NAMALWA (cell line): ENCODE results near the gene AXIN2.
"Not testable (repeated sequence)": the region's sequence is repeated elsewhere in the genome, so short reads cannot be mapped to it uniquely, and the experiment has no call there.

Source experiments
- DNase-seq: peaks from one replicate; pipeline ENCODE4 v3.0.0-alpha.2; 2015; ENCODE audit warnings: low spot score

The AXIN2 gene

DNA sequence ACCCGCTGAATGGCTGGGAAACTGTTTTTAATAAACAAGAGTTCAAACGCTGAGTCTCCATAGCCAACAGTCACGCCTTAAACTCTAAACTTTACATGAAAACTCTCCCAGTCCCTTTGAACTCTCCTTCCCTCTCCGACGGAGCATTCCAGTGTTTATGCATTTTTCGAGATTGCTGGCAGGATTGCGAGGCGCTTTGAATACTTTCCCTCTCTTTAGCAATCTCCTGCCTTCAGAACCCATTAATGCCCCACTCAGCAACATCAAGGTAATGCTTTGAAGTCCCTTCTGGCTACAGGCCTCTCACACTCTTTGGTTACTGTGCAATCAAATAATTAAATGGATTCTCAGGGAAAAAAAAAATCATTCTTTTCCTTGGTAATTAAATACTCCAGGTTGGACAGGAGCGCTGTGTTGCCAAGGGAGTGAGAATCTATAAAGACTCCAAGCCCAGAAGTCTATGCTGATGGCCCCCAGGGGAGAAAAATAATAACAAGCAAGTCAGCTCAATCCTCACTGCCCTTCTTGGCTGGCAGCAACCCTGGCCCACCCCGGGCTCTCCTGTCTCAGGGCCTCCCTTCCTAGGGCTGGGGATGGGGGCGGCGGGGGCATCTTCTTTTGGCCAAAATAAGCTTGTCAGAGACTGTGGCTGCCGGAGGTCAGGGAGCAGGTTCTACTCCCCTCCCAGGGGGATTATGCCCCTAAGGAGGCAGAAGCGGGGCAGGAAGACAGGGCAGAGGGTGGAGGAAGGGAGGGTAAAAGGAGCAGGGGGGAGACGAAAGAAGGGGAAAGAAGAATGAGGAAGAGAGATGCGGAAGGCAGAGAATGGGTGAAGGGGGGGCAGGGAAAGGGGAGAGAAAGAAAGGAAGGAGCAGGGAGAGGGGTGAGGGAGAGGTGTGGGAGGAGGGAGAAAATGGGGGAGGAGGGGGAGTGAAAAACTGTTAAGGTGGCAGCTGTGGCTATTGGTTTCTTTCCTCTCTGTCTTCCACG lies 45.2 kb downstream of the AXIN2 start:
- no peak for DNase-seq

DNA sequence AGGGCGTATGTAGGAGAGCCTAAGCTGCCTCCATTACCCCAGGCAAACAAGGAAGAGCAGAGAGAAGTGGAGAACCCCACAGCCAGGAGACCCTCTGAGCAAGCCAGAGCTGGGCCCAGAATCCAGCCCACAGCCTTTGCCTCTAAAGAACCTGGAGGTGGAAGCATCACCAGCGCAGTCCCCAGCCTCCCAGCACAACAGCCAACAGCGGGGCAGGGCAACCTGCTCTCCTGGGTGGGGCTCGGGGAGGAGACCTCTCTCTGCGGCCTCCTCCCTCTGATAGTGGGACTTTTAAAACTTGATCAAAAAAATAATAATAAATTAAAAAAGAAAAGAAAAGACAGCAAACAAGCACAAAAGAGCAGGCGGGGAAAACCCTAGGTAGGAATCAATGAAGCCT lies 45.9 kb downstream of the AXIN2 start:
- DNase-seq = no peak

DNA sequence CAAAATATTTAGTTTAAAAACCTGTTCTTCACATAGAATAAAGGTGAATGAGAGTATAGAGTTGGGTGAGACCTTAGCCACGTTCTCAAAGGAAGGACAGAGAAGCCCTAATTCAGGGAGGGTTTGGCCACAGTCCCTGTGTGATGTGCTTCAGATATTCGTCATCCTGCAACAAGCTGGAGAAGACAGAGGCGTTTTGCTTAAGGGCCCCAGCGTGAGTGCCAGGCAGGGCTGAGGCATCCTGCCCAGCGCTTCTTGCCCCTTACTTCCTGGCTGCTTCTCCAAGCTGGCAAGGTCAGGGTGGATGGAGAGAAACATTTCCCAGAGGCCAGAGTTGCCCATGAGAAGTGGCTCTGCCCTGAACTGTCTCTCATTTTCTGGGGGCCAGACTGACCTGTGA lies 46.9 kb downstream of the AXIN2 start:
- no peak for DNase-seq

DNA sequence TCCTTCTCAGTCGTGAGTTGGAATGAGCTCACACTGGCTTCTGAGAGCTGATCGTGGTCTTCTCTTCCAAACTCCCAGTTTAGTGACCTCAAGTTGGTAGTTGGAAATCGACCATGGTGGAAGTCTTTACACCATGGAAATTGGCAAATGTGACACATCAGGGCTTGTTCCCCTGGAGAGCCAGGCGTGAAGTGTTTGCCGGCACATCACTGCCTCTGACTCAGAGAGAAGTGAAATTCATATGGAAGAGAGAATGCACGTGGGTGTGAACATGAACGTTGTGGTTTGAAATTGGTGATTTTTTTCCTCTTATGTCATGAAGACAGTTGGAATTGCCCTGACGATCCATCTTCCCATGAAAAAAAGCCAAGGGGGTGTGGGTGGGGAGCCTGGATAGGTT lies 47.4 kb downstream of the AXIN2 start:
- DNase-seq = no peak

DNA sequence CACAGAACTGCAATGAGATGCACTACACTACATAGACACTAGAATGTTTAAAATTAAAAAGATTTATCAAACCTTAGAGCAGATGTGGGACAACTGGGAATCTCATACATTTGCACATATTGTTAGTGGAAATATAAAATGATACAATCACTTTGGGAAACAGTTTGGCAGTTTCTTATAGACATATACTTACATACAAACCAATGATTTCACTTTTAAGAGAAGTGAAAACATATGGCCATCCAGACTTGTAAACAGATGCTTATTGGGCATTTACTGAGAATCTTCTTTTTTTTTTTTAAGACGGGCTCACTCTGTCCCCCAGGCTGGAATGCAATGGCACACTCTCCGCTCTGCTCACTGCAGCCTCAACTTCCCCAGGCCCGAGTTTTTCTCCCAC lies 50.1 kb downstream of the AXIN2 start:
- DNase-seq = no peak

DNA sequence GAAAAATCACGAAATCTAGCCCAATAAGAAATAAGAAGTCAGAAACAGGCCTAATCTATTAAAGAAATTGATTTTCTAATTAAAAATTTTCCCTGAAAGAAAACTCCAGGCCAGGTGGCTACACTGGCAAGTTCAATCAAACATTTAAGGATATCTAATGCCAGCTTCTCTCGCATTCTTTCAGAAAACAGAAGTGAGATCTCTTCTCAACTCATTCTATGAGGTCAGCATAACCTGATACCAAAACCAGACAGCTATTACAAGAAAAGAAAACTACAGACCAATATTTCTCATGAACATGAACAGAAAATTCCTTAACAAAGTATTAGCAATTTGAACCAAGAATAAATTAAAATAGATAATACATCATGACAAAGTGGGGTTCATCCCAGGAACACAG lies 52.4 kb downstream of the AXIN2 start:
- no peak for DNase-seq

DNA sequence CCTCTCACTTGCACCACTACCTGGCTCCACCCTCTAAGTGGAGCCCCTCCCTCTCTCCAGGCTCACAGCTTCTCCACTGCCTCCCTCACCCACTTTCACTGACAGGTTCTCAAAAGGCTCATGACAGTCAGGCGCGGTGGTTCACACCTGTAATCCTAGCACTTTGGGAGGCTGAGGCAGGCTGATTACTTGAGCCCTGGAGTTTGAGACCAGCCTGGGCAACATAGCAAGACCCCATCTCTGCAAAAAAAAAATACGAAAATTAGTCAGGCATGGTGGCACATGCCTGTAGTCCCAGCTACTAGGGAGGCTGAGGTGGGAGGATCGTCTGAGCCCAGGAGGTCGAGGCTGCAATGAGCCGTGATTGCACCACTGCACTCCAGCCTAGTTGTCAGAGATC lies 56.8 kb downstream of the AXIN2 start:
- DNase-seq = not testable (repeated sequence)

DNA sequence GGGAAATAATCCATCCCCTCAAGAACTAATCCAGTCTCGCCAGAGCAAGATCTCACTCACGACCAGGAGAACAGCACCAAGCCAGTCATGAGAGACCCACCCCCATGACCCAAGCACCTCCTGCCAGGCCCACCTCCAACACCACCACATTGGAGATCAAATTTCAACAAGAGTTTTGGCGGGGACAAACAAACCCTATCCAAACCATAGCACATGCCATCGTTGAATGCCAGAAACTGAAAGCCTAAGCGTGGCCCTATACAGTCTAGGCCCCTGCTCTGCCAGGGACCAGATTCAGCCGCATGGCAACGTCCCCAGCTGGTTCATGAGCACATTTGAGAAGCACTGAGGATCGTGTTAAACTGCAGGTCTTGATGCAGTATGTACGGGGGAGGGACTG lies 57.3 kb downstream of the AXIN2 start:
- DNase-seq = no peak

DNA sequence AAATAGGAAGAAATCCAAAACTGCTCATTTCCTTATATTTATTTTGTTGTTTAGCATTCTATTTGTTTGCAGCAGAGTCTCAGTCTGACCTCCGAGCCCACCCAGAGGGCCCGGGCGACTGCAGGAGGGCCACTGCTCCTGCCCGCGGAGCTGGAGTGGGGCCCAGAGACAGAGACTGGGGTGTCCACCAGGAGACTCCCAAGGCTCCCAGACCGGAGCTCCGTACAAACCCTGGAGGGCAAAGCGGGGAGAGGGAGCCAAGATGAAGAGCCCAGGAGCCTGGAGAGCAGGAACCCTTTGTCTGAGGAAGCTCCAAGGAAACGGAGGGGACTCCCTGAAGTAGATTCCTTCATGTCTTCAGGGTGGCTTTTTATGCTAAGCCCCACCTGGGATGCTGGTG lies 57.9 kb downstream of the AXIN2 start:
- no peak for DNase-seq

DNA sequence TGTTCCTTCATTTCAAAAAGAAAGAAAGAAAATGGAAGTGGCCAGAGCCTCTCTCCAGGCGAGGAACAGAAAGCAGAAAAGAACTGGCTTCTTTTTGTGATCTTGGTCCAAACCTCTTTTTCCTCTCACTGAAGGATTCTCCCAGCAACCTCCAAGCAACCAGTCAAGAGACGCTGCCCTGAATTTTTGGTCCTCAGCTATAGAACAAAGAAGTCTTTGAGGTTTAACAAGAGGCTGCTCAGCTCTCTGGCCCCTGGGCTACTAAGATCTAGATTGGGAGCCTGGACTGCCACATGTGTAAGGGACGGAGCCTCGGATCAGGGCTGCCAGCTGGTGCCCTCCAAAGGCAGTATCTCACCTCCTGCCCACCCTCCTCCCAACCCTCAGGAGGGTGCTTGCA lies 62.6 kb downstream of the AXIN2 start:
- DNase-seq = no peak

DNA sequence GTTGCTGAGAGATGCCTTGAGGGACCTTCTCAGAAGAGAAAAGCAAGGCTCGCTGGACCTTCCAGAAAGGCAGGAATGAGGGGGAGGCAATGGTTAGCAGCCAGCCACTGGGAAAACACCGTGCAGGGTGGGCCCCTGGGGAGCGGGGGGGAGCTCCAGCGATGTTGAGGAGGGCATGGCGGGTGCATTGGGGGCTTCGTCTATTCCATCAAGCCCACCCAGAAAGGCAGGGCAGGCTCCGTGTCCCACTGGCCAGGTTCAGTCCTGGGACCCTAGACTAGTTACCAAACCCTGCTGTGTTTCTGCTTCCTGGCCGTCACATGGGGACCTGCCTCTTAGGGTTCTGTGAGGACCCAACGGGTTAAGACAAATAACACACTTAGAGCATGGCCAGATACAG lies 64.6 kb downstream of the AXIN2 start:
- DNase-seq = no peak

DNA sequence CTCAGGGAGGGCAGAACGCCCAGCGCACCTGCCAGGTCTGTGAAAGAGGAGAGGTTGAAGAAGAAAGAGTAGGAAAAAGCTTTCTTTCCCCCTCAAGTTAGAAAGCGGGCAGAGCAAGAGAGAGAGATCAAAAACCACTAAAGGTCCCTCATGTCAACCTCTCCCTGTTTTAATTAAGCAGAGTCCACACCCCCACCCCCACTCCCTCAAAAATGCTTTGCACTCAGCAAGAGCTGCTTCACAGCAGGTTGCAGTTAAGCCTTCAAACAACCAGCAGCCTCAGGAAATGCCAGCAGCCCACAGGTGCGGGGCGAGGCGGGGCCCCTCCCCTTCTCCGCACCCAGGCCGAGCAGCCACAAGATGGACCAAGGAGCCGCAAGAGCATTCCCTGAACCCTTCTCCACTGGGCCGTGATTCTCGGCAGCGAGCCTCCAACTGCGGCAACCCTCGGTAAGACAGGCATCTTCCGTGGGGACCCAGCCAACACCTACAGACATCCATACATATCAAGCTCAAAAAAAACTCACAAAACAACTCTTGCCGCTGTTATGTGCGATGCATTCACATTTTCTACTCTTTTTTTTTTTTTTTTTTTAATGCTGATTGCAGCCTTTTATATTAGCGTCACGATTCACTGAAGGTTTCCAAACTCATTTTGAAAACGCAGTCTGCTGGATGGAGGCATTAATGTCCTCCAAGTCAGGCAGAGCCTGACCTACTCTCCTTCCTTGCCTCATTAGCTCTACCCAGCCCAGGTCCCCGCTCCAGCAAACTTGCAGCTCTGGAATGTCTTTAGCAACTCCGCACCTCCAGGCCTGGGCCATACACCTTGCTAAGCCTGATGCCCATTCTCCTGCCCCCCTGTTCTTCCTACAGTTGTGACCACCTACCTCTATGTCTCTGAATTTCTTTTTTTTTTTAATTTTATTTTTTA lies 66.1 kb downstream of the AXIN2 start:
- DNase-seq = no peak

DNA sequence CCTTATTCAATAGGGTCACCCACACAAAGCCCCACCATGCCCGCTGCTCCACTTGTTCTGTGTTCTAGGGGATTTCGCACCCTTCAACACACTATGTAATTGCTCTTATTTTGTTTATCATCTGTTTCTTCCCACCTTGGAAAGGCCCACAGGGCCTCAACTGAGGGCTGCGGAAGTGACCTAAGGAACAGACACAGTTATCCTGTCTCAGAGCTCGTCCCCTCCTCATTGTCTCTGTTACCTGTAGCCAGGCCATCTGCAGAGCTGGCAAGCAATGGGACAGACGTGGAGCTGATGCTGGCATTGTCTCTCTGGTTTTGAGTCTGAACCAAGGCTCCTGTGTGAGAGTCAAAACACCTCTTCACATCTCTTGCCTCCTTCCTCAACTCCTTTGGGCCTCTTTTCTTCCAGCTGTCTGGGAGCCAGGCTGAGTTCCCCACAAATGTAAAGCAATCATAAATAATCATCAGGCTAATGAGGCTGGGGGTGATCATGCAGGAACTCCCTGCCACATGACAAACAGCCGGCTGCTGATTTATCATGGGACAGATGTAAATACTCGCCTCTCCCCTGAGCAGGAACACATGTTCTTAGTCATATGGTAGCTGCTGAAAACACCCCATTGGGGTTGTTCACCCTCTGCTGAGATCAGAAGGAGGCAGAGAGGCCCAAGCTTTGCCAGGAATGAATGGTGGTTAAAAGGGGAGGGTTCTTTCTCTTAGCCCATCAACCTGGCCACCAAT lies 71.9 kb downstream of the AXIN2 start:
- no peak for DNase-seq

DNA sequence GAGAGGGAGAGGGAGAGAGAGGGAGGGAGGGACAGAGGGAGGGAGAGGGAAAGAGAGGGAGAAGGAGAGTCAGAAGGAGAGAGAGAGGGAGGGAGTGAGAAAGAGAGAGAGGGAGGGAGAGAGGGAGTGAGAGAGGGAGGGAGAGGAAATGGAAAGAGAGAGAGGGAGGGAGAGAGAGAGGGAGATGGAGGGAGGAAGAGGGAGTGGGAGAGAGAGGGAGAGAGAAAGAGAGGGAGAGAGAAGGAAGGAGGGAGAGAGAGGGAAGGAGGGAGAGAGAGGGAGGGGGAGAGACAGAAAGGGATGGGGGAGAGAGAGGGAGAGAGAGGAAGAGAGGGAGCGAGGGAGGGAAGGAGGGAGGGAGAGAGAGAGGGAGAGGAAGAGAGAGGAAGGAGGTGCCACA lies 72.8 kb downstream of the AXIN2 start:
- DNase-seq = no peak

DNA sequence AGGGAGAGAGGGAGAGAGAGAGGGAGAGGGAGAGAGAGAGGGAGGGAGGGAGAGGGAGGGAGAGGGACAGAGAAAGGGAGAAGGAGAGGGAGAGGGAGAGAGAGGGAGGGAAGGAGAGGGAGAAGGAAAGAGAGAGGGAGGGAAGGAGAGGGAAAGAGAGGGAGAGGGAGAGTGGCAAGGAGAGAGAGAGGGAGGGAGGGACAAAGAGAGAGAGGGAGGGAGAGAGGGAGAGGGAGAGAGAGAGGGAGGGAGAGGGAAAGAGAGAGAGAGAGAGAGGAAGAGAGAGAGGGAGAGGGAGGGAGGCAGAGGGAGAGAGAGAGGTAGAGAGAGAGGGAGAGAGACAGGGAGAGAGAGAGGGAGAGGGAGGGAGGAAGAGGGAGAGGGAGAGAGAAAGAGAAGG lies 73.5 kb downstream of the AXIN2 start:
- no peak for DNase-seq

DNA sequence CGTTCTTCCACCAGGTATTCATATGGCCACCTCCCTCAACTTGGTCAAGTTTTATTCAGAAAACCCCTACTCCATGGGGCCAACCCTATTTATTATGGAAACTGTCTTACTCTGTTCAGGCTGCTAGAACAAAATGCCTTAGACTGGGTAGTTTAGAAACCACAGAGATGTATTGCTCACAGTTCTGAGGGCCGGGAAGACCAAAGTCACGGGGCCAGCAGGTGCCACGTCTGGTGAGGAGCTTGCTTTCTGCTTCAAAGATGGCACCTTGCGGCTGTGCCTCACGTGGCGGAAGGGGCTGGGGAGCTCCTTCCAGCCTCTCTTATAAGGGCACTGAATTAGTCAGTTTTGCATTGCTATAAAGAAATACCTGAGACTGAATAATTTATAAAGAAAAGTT lies 74.3 kb downstream of the AXIN2 start:
- DNase-seq = no peak

DNA sequence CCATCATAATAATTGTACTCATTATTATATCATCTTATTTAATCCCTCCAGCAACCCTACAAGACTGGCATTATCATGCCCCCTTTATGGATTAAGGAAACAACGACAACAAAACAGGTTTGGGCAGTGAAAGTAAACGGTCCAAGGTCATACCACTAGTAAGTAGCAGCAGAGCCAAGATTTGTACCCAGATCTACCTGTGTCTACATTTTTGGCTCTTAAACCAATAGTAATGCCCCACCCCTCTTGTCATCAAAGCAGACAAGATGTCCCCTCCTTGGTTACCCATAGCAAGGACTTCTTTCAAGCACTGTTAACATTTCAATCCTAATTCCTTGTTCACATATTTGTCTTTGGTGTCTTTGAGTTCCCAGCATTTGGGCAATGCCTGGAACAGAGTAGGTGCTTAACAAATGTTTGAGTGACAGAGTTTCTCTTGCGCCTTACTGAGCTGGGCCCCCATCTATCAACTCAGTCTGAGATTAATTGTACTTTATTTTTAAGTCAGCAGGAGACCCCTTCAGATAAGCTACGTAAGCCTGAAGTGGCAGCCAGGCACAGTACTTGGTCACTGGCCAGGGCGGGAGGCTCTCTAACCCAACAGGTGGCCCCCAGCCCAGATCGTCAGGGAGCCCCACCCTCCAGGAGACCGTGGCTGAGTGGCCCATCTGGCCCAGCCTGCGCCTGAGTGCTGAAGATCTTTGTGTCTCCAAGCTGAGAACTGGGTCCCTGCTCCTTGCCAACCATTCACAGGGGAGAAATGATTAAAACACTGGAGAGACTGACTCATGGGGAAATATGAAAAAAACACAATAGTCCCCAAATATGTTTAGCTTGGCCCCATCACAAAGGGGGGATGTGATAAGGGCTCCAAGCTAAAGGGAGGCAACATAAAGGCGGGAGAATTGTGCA lies 75.8 kb downstream of the AXIN2 start:
- DNase-seq = no peak

DNA sequence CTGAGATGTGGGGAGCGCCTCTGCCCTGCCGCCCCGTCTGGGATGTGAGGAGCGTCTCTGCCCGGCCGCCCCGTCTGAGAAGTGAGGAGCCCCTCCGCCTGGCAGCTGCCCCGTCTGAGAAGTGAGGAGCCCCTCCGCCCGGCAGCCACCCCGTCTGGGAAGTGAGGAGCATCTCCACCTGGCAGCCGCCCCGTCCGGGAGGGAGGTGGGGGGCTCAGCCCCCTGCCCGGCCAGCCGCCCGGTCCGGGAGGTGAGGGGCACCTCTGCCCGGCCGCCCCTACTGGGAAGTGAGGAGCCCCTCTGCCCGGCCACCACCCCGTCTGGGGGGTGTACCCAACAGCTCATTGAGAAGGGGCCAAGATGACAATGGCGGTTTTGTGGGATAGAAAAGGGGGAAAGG lies 77.0 kb downstream of the AXIN2 start:
- DNase-seq = not testable (repeated sequence)

DNA sequence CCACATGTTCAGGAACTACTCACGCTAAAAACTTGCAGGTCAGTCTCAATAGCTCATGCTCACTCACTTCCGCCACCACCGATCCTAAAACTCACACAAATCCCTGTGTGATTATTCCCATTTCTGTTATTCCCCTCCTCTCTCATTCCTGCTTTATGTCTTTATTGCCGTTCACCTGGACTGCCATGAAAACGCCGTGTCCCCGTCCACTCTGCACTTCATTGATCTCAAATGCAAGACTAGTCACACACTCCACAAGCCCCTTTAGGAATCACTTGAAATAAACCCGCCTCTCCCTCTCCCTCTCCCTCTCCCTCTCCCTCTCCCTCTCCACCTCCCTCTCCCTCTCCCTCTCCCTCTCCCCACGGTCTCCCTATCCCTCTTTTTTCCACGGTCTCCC lies 78.0 kb downstream of the AXIN2 start:
- no peak for DNase-seq

DNA sequence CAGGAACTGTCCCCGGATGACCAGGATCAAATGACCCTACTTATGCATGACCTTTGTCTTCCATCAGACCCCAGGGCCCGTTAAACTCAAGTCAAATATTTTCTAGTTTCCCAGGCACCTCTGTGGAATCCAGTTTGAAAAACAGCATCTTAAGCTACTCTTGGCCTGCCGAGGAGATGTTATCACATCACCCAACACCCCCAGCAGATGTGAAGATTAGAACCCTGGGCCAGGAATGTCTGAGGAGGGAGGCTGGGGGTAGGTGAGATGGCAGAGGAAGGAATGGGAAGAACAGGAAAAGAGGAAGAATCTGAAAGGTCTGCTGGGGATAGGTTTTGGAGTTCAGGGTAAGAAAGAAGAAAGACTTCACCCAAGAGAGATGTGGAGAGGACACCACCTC lies 79.2 kb downstream of the AXIN2 start:
- no peak for DNase-seq

DNA sequence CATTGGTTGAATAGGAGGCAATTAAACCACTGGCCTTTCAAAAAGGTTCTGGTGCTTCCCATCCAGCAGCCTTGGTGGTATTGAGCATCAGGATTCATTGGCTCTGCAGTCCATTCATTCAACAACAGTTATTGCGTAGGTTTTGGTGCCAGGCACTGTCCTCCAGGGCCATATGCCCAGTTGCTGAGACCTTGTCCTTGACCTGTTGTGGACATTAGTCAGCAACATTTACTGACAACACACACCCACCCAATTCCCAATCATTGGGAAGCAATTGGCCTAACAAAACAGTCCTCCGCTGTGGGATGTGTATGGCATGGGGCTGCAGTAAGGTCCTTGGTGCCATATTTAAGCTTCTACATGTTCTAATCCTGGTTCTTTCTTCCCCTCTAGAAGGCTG lies 82.2 kb downstream of the AXIN2 start:
- DNase-seq = no peak
